Putamen (tissue), 1 donor: ENCODE results near the gene SLFN13.
"Not testable (repeated sequence)": the region's sequence is repeated elsewhere in the genome, so short reads cannot be mapped to it uniquely, and the experiment has no call there.

ENCODE experiments used
- DNase-seq: peaks from one replicate; pipeline ENCODE4 v3.0.0-alpha.2; 2016; ENCODE audit warnings: low spot score

Gene SLFN13

GRCh38 chr17:35432176-35433074, 16.1 kb downstream of the SLFN13 start, which contains the start of gene SLFN12:
Gene SLFN12 (minus strand): TSS chr17:35432500. CDS start chr17:35423028, 9,472 bp downstream.
- DNase-seq, result peak; percentile 39

GRCh38 chr17:35429702-35430101, 18.9 kb downstream of the SLFN13 start:
- DNase-seq, result no peak

- DNase-seq, result no peak
These were observed 20.3 kb downstream of the SLFN13 start for GRCh38 chr17:35428229-35428628.

GRCh38 chr17:35423761-35424160, 24.8 kb downstream of the SLFN13 start:
- DNase-seq, result no peak

- not testable (repeated sequence) for DNase-seq
These were observed 27.5 kb downstream of the SLFN13 start for GRCh38 chr17:35421069-35421468.

- no peak for DNase-seq
These were observed 31.9 kb downstream of the SLFN13 start for GRCh38 chr17:35416659-35417058.

GRCh38 chr17:35414707-35415106, 33.9 kb downstream of the SLFN13 start:
- DNase-seq, result not testable (repeated sequence)

GRCh38 chr17:35414247-35414646, 34.3 kb downstream of the SLFN13 start:
- DNase-seq, result no peak

GRCh38 chr17:35407531-35407930, 41.0 kb downstream of the SLFN13 start:
- DNase-seq, result no peak

GRCh38 chr17:35406568-35406967, 42.0 kb downstream of the SLFN13 start:
- no peak for DNase-seq

- DNase-seq, result no peak
These were observed 44.2 kb downstream of the SLFN13 start for GRCh38 chr17:35404360-35404759.

- not testable (repeated sequence) for DNase-seq
These were observed 54.8 kb downstream of the SLFN13 start for GRCh38 chr17:35393783-35394182.

- DNase-seq, result no peak
These were observed 57.9 kb downstream of the SLFN13 start for GRCh38 chr17:35390663-35391062.

- DNase-seq, result no peak
These were observed 58.4 kb downstream of the SLFN13 start for GRCh38 chr17:35390156-35390555.

- DNase-seq, result no peak
These were observed 61.1 kb downstream of the SLFN13 start for GRCh38 chr17:35387496-35387895.
